Measurements from ENCODE around the gene USP11.

Gene USP11

GRCh38 chrX:47217852-47218279 lies 14.9 kb upstream of the USP11 start:
- H3K4me3 ChIP-seq (ENCODE audit: low read depth, low read length), result peak overlapping the region; percentile 69
- DNase-seq (ENCODE audit: low read depth), result peak; percentile 99
- no peak for TF ChIP-seq CTCF (conservative IDR thresholded peaks at IDR 0.05; ENCODE audit: low read depth, low read length)

- H3K4me3 ChIP-seq (ENCODE audit: low read depth, low read length), result peak within 1 kb of the TSS; percentile 69
- TF ChIP-seq CTCF (conservative IDR thresholded peaks at IDR 0.05; ENCODE audit: low read depth, low read length), result no peak
- peak; percentile 84 for DNase-seq (ENCODE audit: low read depth)
These were observed 14.4 kb upstream of the USP11 start, which contains the start of gene CDK16 for GRCh38 chrX:47218280-47218919. TSS of gene CDK16 (plus strand) at chrX:47218681. CDS start at chrX:47223558, 4,877 bp downstream.

- no peak for DNase-seq (ENCODE audit: low read depth)
- peak overlapping the region; percentile 69 for H3K4me3 ChIP-seq (ENCODE audit: low read depth, low read length)
- no peak for TF ChIP-seq CTCF (conservative IDR thresholded peaks at IDR 0.05; ENCODE audit: low read depth, low read length)
These were observed 13.6 kb upstream of the USP11 start for GRCh38 chrX:47218920-47219815.

GRCh38 chrX:47221756-47222155 lies 11.1 kb upstream of the USP11 start:
- H3K4me3 ChIP-seq (ENCODE audit: low read depth, low read length), result no peak overlapping the region

GRCh38 chrX:47222751-47223350 lies 10.0 kb upstream of the USP11 start:
- no peak for TF ChIP-seq CTCF (conservative IDR thresholded peaks at IDR 0.05; ENCODE audit: low read depth, low read length)
- no peak for DNase-seq (ENCODE audit: low read depth)
- H3K4me3 ChIP-seq (ENCODE audit: low read depth, low read length), result no peak overlapping the region

More at GRCh38 chrX:47221756-47222155, 11.1 kb upstream of the USP11 start:
- no peak for TF ChIP-seq CTCF (conservative IDR thresholded peaks at IDR 0.05; ENCODE audit: low read depth, low read length)
- no peak for DNase-seq (ENCODE audit: low read depth)

GRCh38 chrX:47223476-47224250 lies 9.1 kb upstream of the USP11 start:
- H3K4me3 ChIP-seq (ENCODE audit: low read depth, low read length), result no peak overlapping the region
- TF ChIP-seq CTCF (conservative IDR thresholded peaks at IDR 0.05; ENCODE audit: low read depth, low read length), result no peak
- no peak for DNase-seq (ENCODE audit: low read depth)
